HepG2 (cell line): ENCODE data around the gene TIMM17A. TPM values are rescaled to one million over a fixed set of nuclear protein-coding genes. Genes with fewer than 3 reads are reported as not detected.
A peak's percentile ranks its signal among the peaks of the same experiment; 100 is the strongest.

ENCODE experiments used
- ATAC-seq: fragments of 200-7000 bp; cut with Tn5 transposase; 3 replicates; pipeline ENCODE4 v1.9.1; 2020; ENCODE audit warnings: mild to moderate bottlenecking, moderate library complexity
- BruUV-seq: library from RNA; stranded (reverse); fragments of 400-500 nt; replicated peaks from 2 replicates; lab custom pipeline; 2021; lab: Mats Ljungman, UMichigan
- CTCF ChIA-PET: fragments of 300-600 bp; formaldehyde crosslinking; extraction: SDS; loops from one replicate; lab custom pipeline; 2021; ENCODE audit warnings: low total read pairs, inconsistent platforms, low intra/inter-chr PET ratio; lab: Yijun Ruan, JAX
- POLR2A ChIA-PET: fragments of 350-600 bp; sonication (Branson Sonifier 250); formaldehyde crosslinking; loops from one replicate; lab custom pipeline; 2020; ENCODE audit warnings: antibody characterized with exemption, inconsistent platforms; lab: Yijun Ruan, JAX
- DNase-seq: peaks from one replicate; pipeline ENCODE4 v3.0.0-alpha.2; 2015; ENCODE audit warnings: low spot score
- FAIRE-seq: peaks from 3 replicates; lab custom pipeline; 2011; peaks lifted over from hg19 to GRCh38; lab: Jason Lieb, UNC
- H2AFZ ChIP-seq: one replicate; pipeline ENCODE4 v1.6.1; 2011; ENCODE audit warnings: low read length, inconsistent platforms
- H3K27ac ChIP-seq: fragments of 300-600 bp; 3 replicates; pipeline ENCODE4 v1.8.0; 2011; ENCODE audit warnings: mixed run types, mild to moderate bottlenecking, mixed read lengths, low read length, inconsistent platforms; ENCODE audit not compliant: insufficient read depth; ENCODE audit errors: extremely low read length
- H3K27me3 ChIP-seq, 2 experiments: fragments of 200-600 bp in 1 of 2; 2 replicates in 1 of 2; 3 replicates in 1 of 2; pipeline versions ENCODE4 v1.6.0 to v1.8.0; 2011; ENCODE audit warnings: low read length in 2 of 2, mild to moderate bottlenecking in 2 of 2, moderate library complexity in 2 of 2, inconsistent platforms in 1 of 2; ENCODE audit not compliant: insufficient read depth in 2 of 2, control insufficient read depth in 1 of 2
- H3K36me3 ChIP-seq, 2 experiments: fragments of 200-600 bp in 1 of 2; replicated peaks in 1 of 2; 2 replicates in 1 of 2; 3 replicates in 1 of 2; pipeline versions ENCODE4 v1.5.1 to v1.8.0; 2011; ENCODE audit warnings: low read length in 2 of 2, inconsistent platforms in 1 of 2; ENCODE audit not compliant: insufficient read depth in 2 of 2, control insufficient read depth in 1 of 2
- H3K4me1 ChIP-seq: 2 replicates; pipeline ENCODE4 v1.5.1; 2012; ENCODE audit warnings: low read length, inconsistent platforms; ENCODE audit not compliant: insufficient read depth
- H3K4me2 ChIP-seq: 2 replicates; pipeline ENCODE4 v1.6.0; 2011; ENCODE audit warnings: low read depth, low read length, inconsistent platforms
- H3K4me3 ChIP-seq, 3 experiments: fragments of 200-600 bp in 1 of 3; sonication (generic), shearing (Covaris generic) in 1 of 3; replicated peaks in 1 of 3; 2 replicates each; pipeline ENCODE4 v1.5.1; 2011 to 2016; ENCODE audit warnings: low read length in 3 of 3, inconsistent platforms in 2 of 3, low read depth in 2 of 3, mild to moderate bottlenecking in 2 of 3, control low read depth in 1 of 3, mixed read lengths in 1 of 3; ENCODE audit not compliant: insufficient read depth in 1 of 3
- H3K79me2 ChIP-seq: one replicate; pipeline ENCODE4 v1.6.1; 2011; ENCODE audit warnings: low read length, inconsistent platforms; ENCODE audit not compliant: insufficient read depth
- H3K9ac ChIP-seq: 2 replicates; pipeline ENCODE4 v1.6.0; 2011; ENCODE audit warnings: mild to moderate bottlenecking, low read depth, low read length, inconsistent platforms; ENCODE audit not compliant: insufficient read depth
- H3K9me3 ChIP-seq: 2 replicates; pipeline ENCODE4 v1.5.1; 2012; ENCODE audit warnings: mild to moderate bottlenecking, low read length
- H4K20me1 ChIP-seq: 2 replicates; pipeline ENCODE4 v1.6.0; 2011; ENCODE audit warnings: inconsistent platforms, mild to moderate bottlenecking, low read length, moderate library complexity; ENCODE audit not compliant: insufficient read depth
- FIP1L1 ChIP-seq: fragments of 200-400 bp; formaldehyde crosslinking; IDR thresholded peaks from 2 replicates; pipeline ENCODE4 v1.6.1; 2018; ENCODE audit warnings: low read depth, mild to moderate bottlenecking, low read length, moderate library complexity, borderline replicate concordance; ENCODE audit not compliant: insufficient read depth
- GLI4 ChIP-seq: sonication (generic); formaldehyde crosslinking; IDR thresholded peaks from 2 replicates; pipeline ENCODE4 v1.5.1; 2020; ENCODE audit warnings: missing genetic modification reagents, mild to moderate bottlenecking, moderate library complexity, borderline replicate concordance
- MAFF ChIP-seq: IDR thresholded peaks from 2 replicates; pipeline ENCODE4 v1.6.1; 2011; ENCODE audit warnings: low read depth, low read length, improper control_type of control experiment
- MAFK ChIP-seq, 2 experiments: IDR thresholded peaks in 1 of 2; conservative IDR thresholded peaks in 1 of 2; 2 replicates each; pipeline ENCODE4 v1.6.1; 2011; ENCODE audit warnings: improper control_type of control experiment in 2 of 2, low read length in 2 of 2
- NFE2L2 ChIP-seq: fragments of 150-350 bp; IDR thresholded peaks from 2 replicates; pipeline ENCODE4 v1.6.1; 2014; ENCODE audit warnings: low read length
- NR2F1 ChIP-seq, 2 experiments: fragments of 450-650 bp in 1 of 2; formaldehyde crosslinking in 1 of 2; IDR thresholded peaks; 2 replicates each; pipeline versions ENCODE4 v1.5.0 to v1.6.1; 2016 to 2020; ENCODE audit warnings: mild to moderate bottlenecking in 1 of 2, missing compliant biosample characterization in 1 of 2, missing genetic modification reagents in 1 of 2, moderate library complexity in 1 of 2
- RNF2 ChIP-seq: fragments of 450-650 bp; conservative IDR thresholded peaks from 2 replicates; pipeline ENCODE4 v1.6.1; 2016; ENCODE audit warnings: low read depth
- THAP7 ChIP-seq: sonication (generic); formaldehyde crosslinking; IDR thresholded peaks from 2 replicates; pipeline ENCODE4 v1.8.1; 2023; ENCODE audit warnings: mild to moderate bottlenecking, missing genetic modification reagents
- ZFP37 ChIP-seq: sonication (generic); formaldehyde crosslinking; IDR thresholded peaks from 2 replicates; pipeline ENCODE4 v1.4.0; 2020; ENCODE audit warnings: missing genetic modification reagents, borderline replicate concordance
- ZNF670 ChIP-seq: sonication (generic); formaldehyde crosslinking; IDR thresholded peaks from 2 replicates; pipeline ENCODE4 v1.8.0; 2022; ENCODE audit warnings: mild to moderate bottlenecking, missing genetic modification reagents, borderline replicate concordance
- ZNF7 ChIP-seq: IDR thresholded peaks from 2 replicates; pipeline ENCODE4 v1.6.1; 2016; ENCODE audit warnings: missing biosample characterization, missing genetic modification reagents
- ZNF790 ChIP-seq: sonication (generic); formaldehyde crosslinking; IDR thresholded peaks from 2 replicates; pipeline ENCODE4 v1.8.0; 2022; ENCODE audit warnings: missing genetic modification reagents, mild to moderate bottlenecking, borderline replicate concordance
- WGBS: methylation state at CpG from one replicate; pipeline ENCODE4 v1.1.6; 2017; ENCODE audit warnings: low lambda C conversion rate; 5-methylcytosine and 5-hydroxymethylcytosine counted together
- in situ Hi-C: cut with HindIII; loops from 2 replicates; pipeline ENCODE4 v1.10.0; 2017; ENCODE audit warnings: low pct_unique_long_range_greater_than_20kb; ENCODE audit not compliant: extremely low pct_ligation_motif_present
- intact Hi-C: fragments of 100-400 bp; cut with micrococcal nuclease; formaldehyde crosslinking; loops from one replicate; pipeline ENCODE4 v1.10.0; 2022; ENCODE audit not compliant: unreplicated experiment
- polyA plus RNA-seq, 8 experiments: library from polyadenylated mRNA; depleted of rRNA in 3 of 8; stranded (reverse) in 7 of 8; unstranded in 1 of 8; fragments of >200 nt; fragmentation: Illumina TruSeq in 4 of 8; extraction: Trizol in 4 of 8; gene quantifications; 2 replicates each; pipeline versions ENCODE4 v1.2.1 to v1.2.3, GENCODE V29; 2011 to 2016; ENCODE audit warnings: low read depth in 4 of 8, missing spikeins in 1 of 8, mixed read lengths in 1 of 8; ENCODE audit not compliant: insufficient read depth in 1 of 8
- total RNA-seq, 5 experiments: library from RNA; depleted of rRNA; stranded (reverse); fragments of >200 nt; fragmentation: Illumina TruSeq; extraction: Trizol; gene quantifications; 2 replicates each; pipeline ENCODE4 v1.2.3, GENCODE V29; 2016; ENCODE audit warnings: low read depth in 1 of 5

The TIMM17A gene
- total and polyA plus RNA-seq, 2 of the 13 experiments (the other 11 are each of a cell fraction or from before 2014, with no cell fraction given): 50.8 to 97.8 TPM

- FAIRE-seq (no peak), ATAC-seq (no peak), DNase-seq (no peak)
- BruUV-seq: no TSS peak
- no peak for TF ChIP-seq RNF2
- peak; percentile 93 for TF ChIP-seq NFE2L2
- TF ChIP-seq MAFF: 0 out of 2 replicates have a peak, but pooled peaks have one; percentile 32
- peak; percentile 60 to 67 for TF ChIP-seq MAFK (conservative IDR thresholded peaks at IDR 0.05 in 1 of 2, IDR thresholded peaks at IDR 0.05 in 1 of 2; ENCODE audit: low read length in 2 of 2)
- peak; percentile 83 for TF ChIP-seq ZNF7 (CRISPR knock-in tag)
- ChIA-PET POLR2A (no interaction called here), CTCF (no interaction called here)
- peaks cover 0 to 8% of the 10 kb centered on the region in 2 experiments; a peak in 2 of 5 replicates for H3K27me3 ChIP-seq
- in situ Hi-C loops: no loop called here
- H3K4me2 ChIP-seq: no peak overlapping the region
- intact Hi-C loops: no loop called here
- H2AFZ ChIP-seq: no peak overlapping the region
- H3K9ac ChIP-seq: no peak overlapping the region
- WGBS: 47% methylated on average over 3 of the region's 3 CpGs
- no peaks in the 10 kb centered on the region for H4K20me1 ChIP-seq
- no peak overlapping the region for H3K4me3 ChIP-seq
- no peaks in the 10 kb centered on the region for H3K36me3 ChIP-seq
- no peaks in the 10 kb centered on the region for H3K79me2 ChIP-seq
- no peaks in the 10 kb centered on the region for H3K9me3 ChIP-seq
- peaks cover 3% of the 10 kb centered on the region for H3K4me1 ChIP-seq
- no peak overlapping the region for H3K27ac ChIP-seq
Measured at GRCh38 chr1:201921952-201922558, 33.2 kb upstream of the TIMM17A start.

GRCh38 chr1:201925301-201925567 lies 30.1 kb upstream of the TIMM17A start:
- no TSS peak for BruUV-seq
- H3K79me2 ChIP-seq: no peaks in the 10 kb centered on the region
- ChIA-PET CTCF (interaction anchor here (0.6 kb wide), 1 partner anchor 21 kb away, joined by 3 read pairs; no protein-coding TSS in a partner anchor), POLR2A (no interaction called here)
- ATAC-seq (no peak), FAIRE-seq (no peak), DNase-seq (no peak)
- WGBS: 62% methylated on average over 2 of the region's 2 CpGs
- H3K9ac ChIP-seq: no peak overlapping the region
- no peaks in the 10 kb centered on the region for H4K20me1 ChIP-seq
- no peaks in the 10 kb centered on the region for H3K4me1 ChIP-seq
- in situ Hi-C loops (no loop called here), intact Hi-C loops (no loop called here)
- no peak overlapping the region for H3K27ac ChIP-seq
- no peak overlapping the region for H3K4me3 ChIP-seq
- H3K9me3 ChIP-seq: no peaks in the 10 kb centered on the region
- no peaks in the 10 kb centered on the region for H3K36me3 ChIP-seq
- H3K4me2 ChIP-seq: no peak overlapping the region
- H2AFZ ChIP-seq: no peak overlapping the region
- no peaks in the 10 kb centered on the region; a peak in 1 of 5 replicates for H3K27me3 ChIP-seq
- no peak for TF ChIP-seq FIP1L1
- TF ChIP-seq ZNF790 (CRISPR knock-in tag): no peak
- TF ChIP-seq GLI4 (CRISPR knock-in tag): no peak
- no peak for TF ChIP-seq NR2F1 (CRISPR knock-in tag; IDR thresholded peaks at IDR 0.05)
- no peak for TF ChIP-seq ZNF670 (CRISPR knock-in tag)
- no peak for TF ChIP-seq ZFP37 (CRISPR knock-in tag)
- TF ChIP-seq THAP7 (CRISPR knock-in tag): no peak
- TF ChIP-seq MAFK (conservative IDR thresholded peaks at IDR 0.05 in 1 of 2, IDR thresholded peaks at IDR 0.05 in 1 of 2; ENCODE audit: low read length in 2 of 2): no peak
